ENCODE data around the gene DENND2A.
"Not testable (repeated sequence)": the region's sequence is repeated elsewhere in the genome, so short reads cannot be mapped to it uniquely, and the experiment has no call there.

DENND2A gene

GRCh38 chr7:140581411-140581810 lies 59.2 kb downstream of the DENND2A start:
- DNase-seq, result no peak

- DNase-seq, result no peak
Measured at GRCh38 chr7:140577651-140578050, 63.0 kb downstream of the DENND2A start.

- no peak for DNase-seq
Measured at GRCh38 chr7:140576589-140576988, 64.0 kb downstream of the DENND2A start.

GRCh38 chr7:140571538-140572122 lies 69.0 kb downstream of the DENND2A start:
- no peak for DNase-seq

- no peak for DNase-seq
Measured at GRCh38 chr7:140570120-140570519, 70.5 kb downstream of the DENND2A start.

- DNase-seq, result no peak
Measured at GRCh38 chr7:140568021-140568813, 72.4 kb downstream of the DENND2A start.

- DNase-seq, result not testable (repeated sequence)
Measured at GRCh38 chr7:140566186-140566585, 74.4 kb downstream of the DENND2A start.

- DNase-seq, result not testable (repeated sequence)
Measured at GRCh38 chr7:140565761-140566160, 74.9 kb downstream of the DENND2A start.

- DNase-seq, result no peak
Measured at GRCh38 chr7:140564643-140565042, 76.0 kb downstream of the DENND2A start.

- no peak for DNase-seq
Measured at GRCh38 chr7:140562926-140563481, 77.6 kb downstream of the DENND2A start.

GRCh38 chr7:140559410-140559809 lies 81.2 kb downstream of the DENND2A start:
- no peak for DNase-seq

- DNase-seq, result no peak
Measured at GRCh38 chr7:140557809-140558518, 82.6 kb downstream of the DENND2A start.

- DNase-seq, result no peak
Measured at GRCh38 chr7:140557069-140557468, 83.5 kb downstream of the DENND2A start.

- DNase-seq, result not testable (repeated sequence)
Measured at GRCh38 chr7:140553236-140553635, 87.4 kb downstream of the DENND2A start.

- DNase-seq, result no peak
Measured at GRCh38 chr7:140552240-140552679, 88.4 kb downstream of the DENND2A start.

- DNase-seq, result no peak
Measured at GRCh38 chr7:140551355-140552239, 89.0 kb downstream of the DENND2A start.

- no peak for DNase-seq
Measured at GRCh38 chr7:140546947-140547346, 93.7 kb downstream of the DENND2A start.

GRCh38 chr7:140544388-140544826 lies 96.2 kb downstream of the DENND2A start:
- DNase-seq, result no peak

GRCh38 chr7:140542228-140542603 lies 98.4 kb downstream of the DENND2A start:
- no peak for DNase-seq

- no peak for DNase-seq
Measured at GRCh38 chr7:140541513-140542227, 98.9 kb downstream of the DENND2A start.

GRCh38 chr7:140541176-140541512 lies 99.5 kb downstream of the DENND2A start:
- DNase-seq, result no peak

Data from CD4-positive, alpha-beta T cell treated with Interleukin-21 for 1 hour (primary cell).